Stomach (tissue), 9 donors: ENCODE data around the gene NCOA3. TPM values are rescaled to one million over a fixed set of nuclear protein-coding genes. Genes with fewer than 3 reads are reported as not detected.
A peak's percentile ranks its signal among the peaks of the same experiment; 100 is the strongest.

Source experiments
- DNase-seq, 2 donors: peaks; one replicate each; pipeline versions ENCODE4 v3.0.0 to v3.0.0-alpha.2; 2013 to 2019
- H3K27ac ChIP-seq, 5 donors: fragments of 200-600 bp in 4 of 5; sonication (generic) in 4 of 5; one replicate each; pipeline ENCODE4 v1.5.1; 2013 to 2019; ENCODE audit warnings: mild to moderate bottlenecking in 1 of 5, moderate library complexity in 1 of 5
- H3K27me3 ChIP-seq, 3 donors: fragments of 200-600 bp; sonication (generic); one replicate each; pipeline ENCODE4 v1.5.1; 2017 to 2019; ENCODE audit warnings: mixed run types in 1 of 3
- H3K36me3 ChIP-seq, 4 donors: fragments of 200-600 bp; sonication (generic); 1 replicate in 3 of 4; 2 replicates in 1 of 4; pipeline ENCODE4 v1.5.1; 2016 to 2019
- H3K4me1 ChIP-seq, 4 donors: fragments of 200-600 bp; sonication (generic); one replicate each; pipeline ENCODE4 v1.5.1; 2016 to 2019
- H3K4me3 ChIP-seq, 4 donors: fragments of 200-600 bp; sonication (generic) in 3 of 4; one replicate each; pipeline ENCODE4 v1.5.1; 2016 to 2019; ENCODE audit warnings: mild to moderate bottlenecking in 1 of 4
- H3K9me3 ChIP-seq, 4 donors: fragments of 200-600 bp; sonication (generic); one replicate each; pipeline ENCODE4 v1.5.1; 2016 to 2019
- EP300 ChIP-seq: sonication (generic); formaldehyde crosslinking; IDR thresholded peaks from one replicate; pipeline ENCODE4 v1.6.1; 2017; ENCODE audit warnings: antibody characterized with exemption
- POLR2A ChIP-seq, 4 donors: fragments of 450-650 bp; IDR thresholded peaks; one replicate each; pipeline ENCODE4 v1.6.1; 2016; ENCODE audit warnings: antibody characterized with exemption in 4 of 4, control low read depth in 2 of 4, mild to moderate bottlenecking in 1 of 4, moderate library complexity in 1 of 4
- POLR2AphosphoS5 ChIP-seq, 3 donors: sonication (generic); formaldehyde crosslinking; IDR thresholded peaks; one replicate each; pipeline ENCODE4 v1.6.1; 2016; ENCODE audit warnings: antibody characterized with exemption in 3 of 3
- WGBS, 5 donors: extraction: QIAGEN DNeasy Blood & Tissue Kit in 3 of 5; methylation state at CpG; one replicate each; pipeline versions ENCODE4 v1.1.5 to v1.1.7; 2013 to 2018; 5-methylcytosine and 5-hydroxymethylcytosine counted together
- intact Hi-C: fragments of 100-400 bp; cut with DNase I; formaldehyde crosslinking; loops from one replicate; pipeline ENCODE4 v1.15.1; 2023; ENCODE audit warnings: low total_unique reads
- polyA plus RNA-seq, 3 donors: library from polyadenylated mRNA; stranded (reverse); fragments of 200-250 nt; gene quantifications; one replicate each; pipeline ENCODE4 v1.2.3, GENCODE V29; 2013
- total RNA-seq, 5 donors: library from RNA; depleted of rRNA; stranded (reverse); fragments of >200 nt; gene quantifications; one replicate each; pipeline versions ENCODE4 v1.1.0 to v1.2.3, GENCODE V29; 2014 to 2016
- TF ChIP-seq, protein P1 (sequence below), 7 experiments: fragments of 450-650 bp in 4 of 7; fragments of 200-600 bp in 3 of 7; sonication (generic) in 3 of 7; IDR thresholded peaks; one replicate each; pipeline ENCODE4 v1.5.1; 2016 to 2019; ENCODE audit warnings: antibody characterized with exemption in 7 of 7, control low read depth in 2 of 7, mild to moderate bottlenecking in 1 of 7
- donor health status: healthy with polysubstance abuse.
- donor health status: Bipolar disorder and iron deficiency.
- donor health status: healthy.

NCOA3 gene
- total and polyA plus RNA-seq, 8 donors: 4.1 to 60.8 (median 16.3) TPM

DNA sequence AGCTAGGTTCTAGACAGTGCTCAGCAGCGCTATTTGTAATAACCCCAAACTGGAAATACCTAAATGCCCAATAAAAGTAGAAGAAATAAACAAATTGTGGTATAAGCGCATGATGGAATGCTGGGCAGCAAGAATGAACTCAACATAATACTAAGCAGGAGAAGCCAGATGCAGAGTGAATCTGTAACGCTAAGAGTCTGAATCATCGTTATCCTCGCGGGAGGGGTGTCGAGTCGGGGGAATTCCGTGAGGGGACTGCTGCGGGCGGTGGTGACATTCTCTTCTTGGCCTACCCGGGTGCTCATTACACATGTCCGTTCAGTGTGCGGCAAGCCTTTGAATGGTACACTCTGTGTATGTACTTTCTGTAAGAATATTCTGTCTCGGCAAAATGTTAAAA, 199.9 kb downstream of the NCOA3 start:
- no peaks in the 10 kb centered on the region for H3K27me3 ChIP-seq
- TF ChIP-seq POLR2AphosphoS5 (IDR thresholded peaks at IDR 0.05): no peak
- TF ChIP-seq POLR2A (IDR thresholded peaks at IDR 0.05): no peak
- TF ChIP-seq, protein P1, sequence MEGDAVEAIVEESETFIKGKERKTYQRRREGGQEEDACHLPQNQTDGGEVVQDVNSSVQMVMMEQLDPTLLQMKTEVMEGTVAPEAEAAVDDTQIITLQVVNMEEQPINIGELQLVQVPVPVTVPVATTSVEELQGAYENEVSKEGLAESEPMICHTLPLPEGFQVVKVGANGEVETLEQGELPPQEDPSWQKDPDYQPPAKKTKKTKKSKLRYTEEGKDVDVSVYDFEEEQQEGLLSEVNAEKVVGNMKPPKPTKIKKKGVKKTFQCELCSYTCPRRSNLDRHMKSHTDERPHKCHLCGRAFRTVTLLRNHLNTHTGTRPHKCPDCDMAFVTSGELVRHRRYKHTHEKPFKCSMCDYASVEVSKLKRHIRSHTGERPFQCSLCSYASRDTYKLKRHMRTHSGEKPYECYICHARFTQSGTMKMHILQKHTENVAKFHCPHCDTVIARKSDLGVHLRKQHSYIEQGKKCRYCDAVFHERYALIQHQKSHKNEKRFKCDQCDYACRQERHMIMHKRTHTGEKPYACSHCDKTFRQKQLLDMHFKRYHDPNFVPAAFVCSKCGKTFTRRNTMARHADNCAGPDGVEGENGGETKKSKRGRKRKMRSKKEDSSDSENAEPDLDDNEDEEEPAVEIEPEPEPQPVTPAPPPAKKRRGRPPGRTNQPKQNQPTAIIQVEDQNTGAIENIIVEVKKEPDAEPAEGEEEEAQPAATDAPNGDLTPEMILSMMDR (IDR thresholded peaks at IDR 0.05): no peak
- no peak for TF ChIP-seq EP300
- H3K36me3 ChIP-seq: peaks cover 0 to 17% (median 10%) of the 10 kb centered on the region in 4 donors
- no peak for DNase-seq
- intact Hi-C loops: no loop called here
- no peaks in the 10 kb centered on the region for H3K4me1 ChIP-seq
- no peaks in the 10 kb centered on the region for H3K9me3 ChIP-seq
- no peak overlapping the region for H3K4me3 ChIP-seq
- no peak overlapping the region for H3K27ac ChIP-seq
- WGBS, 5 donors: 86 to 95% (median 91%) methylated on average over 15 of the region's 15 CpGs

DNA sequence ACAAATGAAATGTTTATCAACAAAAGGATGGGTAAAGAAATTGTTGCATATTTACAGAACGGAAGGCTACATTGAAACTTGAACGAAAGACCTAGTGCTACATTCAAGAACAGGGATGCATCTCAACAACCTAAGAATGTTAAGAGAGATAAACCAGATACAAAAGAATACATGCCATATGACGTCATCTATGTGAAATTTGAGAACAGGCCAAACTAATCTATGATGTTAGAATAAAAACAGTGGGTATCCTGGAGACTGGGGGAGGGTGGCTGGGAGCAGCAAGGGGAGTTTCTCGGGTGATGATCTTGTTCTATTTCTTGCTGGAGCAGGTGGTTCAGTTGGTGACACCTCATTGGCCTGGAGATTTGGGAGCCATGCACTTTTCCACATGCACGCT, 202.1 kb downstream of the NCOA3 start:
- TF ChIP-seq, protein P1 (IDR thresholded peaks at IDR 0.05): no peak
- TF ChIP-seq POLR2AphosphoS5 (IDR thresholded peaks at IDR 0.05): no peak
- TF ChIP-seq POLR2A (IDR thresholded peaks at IDR 0.05): no peak
- TF ChIP-seq EP300: no peak
- DNase-seq: peak in 1 of 2 donors; percentile 44
- H3K27ac ChIP-seq: no peak overlapping the region

DNA sequence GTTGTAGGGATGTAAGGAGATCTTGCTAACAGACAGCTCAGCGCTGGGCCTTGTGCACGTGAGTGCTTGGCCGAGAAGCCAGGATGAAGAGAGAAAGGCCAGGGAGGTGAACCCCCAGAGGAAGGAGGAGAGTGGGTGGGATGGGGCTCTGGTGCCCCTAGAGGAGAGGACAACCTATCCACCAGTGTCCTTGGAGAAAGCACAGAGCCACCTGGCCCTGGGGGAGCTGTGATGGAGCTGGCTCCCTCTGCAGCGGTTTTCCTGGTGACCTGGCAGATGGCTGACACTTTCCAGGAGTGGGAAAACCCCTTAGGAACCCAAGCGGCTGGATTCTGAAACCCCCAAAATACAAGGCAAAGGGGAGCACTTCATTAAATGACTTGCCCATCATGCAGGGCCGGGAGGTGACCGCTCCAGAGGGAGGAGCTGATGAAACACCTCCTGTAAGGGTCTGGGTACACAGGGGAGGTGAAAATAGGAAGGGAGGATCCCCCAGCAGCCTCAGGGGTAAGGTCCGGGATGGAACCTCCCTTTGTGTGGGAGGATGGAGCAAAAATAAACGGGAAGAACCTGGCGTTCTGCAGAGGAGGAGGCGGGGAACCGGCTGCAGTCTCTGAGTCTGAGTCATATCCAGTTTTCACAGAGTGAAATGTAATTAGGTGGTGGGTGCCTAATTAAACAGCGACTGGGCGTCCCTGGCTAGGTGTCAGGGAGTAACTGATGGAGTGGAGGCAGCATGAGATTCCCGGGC, 203.2 kb downstream of the NCOA3 start:
- Histone ChIP-seq H3K27me3 (no peaks in the 10 kb centered on the region), H3K27ac (no peak overlapping the region), H3K9me3 (no peaks in the 10 kb centered on the region), H3K4me3 (no peak overlapping the region), H3K4me1 (peaks cover 0 to 3% (median 0%) of the 10 kb centered on the region in 4 donors), H3K36me3 (peaks cover 0 to 17% (median 10%) of the 10 kb centered on the region in 4 donors)
- 56 to 76% (median 66%) methylated on average over 15 of the region's 15 CpGs for WGBS, 5 donors
- peak in 1 of 2 donors; percentile 34 for DNase-seq
- TF ChIP-seq POLR2A (IDR thresholded peaks at IDR 0.05) (no peak), POLR2AphosphoS5 (IDR thresholded peaks at IDR 0.05) (no peak), EP300 (no peak)
- TF ChIP-seq, protein P1 (IDR thresholded peaks at IDR 0.05): no peak
- intact Hi-C loops: no loop called here

More for the DNA sequence above, 202.1 kb downstream of the NCOA3 start:
- H3K4me1 ChIP-seq: no peaks in the 10 kb centered on the region
- H3K9me3 ChIP-seq: no peaks in the 10 kb centered on the region
- no peaks in the 10 kb centered on the region for H3K27me3 ChIP-seq
- H3K4me3 ChIP-seq: no peak overlapping the region
- intact Hi-C loops: no loop called here
- H3K36me3 ChIP-seq: peaks cover 0 to 17% (median 10%) of the 10 kb centered on the region in 4 donors
- WGBS, 5 donors: 74 to 87% (median 81%) methylated on average over 5 of the region's 5 CpGs

DNA sequence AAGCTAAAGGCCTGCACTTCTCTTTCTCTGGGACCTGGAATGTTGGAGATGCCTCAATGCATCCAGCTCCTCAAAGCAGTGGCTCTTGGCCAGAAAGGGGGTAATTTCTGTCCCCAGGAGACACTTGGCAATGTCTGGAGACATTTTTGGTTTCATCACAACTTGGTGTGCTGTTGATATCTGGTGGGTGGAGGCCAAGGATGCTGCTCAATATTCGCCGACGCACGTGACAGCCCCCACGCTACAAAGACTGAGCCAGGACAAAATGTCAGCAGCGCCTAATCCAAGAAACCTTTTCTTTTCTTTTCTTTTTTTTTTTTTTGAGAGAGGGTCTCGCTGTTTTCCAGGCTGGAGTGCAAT, 203.8 kb downstream of the NCOA3 start:
- intact Hi-C loops: no loop called here
- no peaks in the 10 kb centered on the region for H3K27me3 ChIP-seq
- 92 to 95% (median 94%) methylated on average over 7 of the region's 7 CpGs for WGBS, 5 donors
- no peak overlapping the region for H3K4me3 ChIP-seq
- peaks cover 0 to 3% (median 1%) of the 10 kb centered on the region in 4 donors for H3K4me1 ChIP-seq
- no peak for TF ChIP-seq POLR2AphosphoS5 (IDR thresholded peaks at IDR 0.05)
- TF ChIP-seq POLR2A (IDR thresholded peaks at IDR 0.05): no peak
- no peak for TF ChIP-seq EP300
- TF ChIP-seq, protein P1 (IDR thresholded peaks at IDR 0.05): no peak
- H3K36me3 ChIP-seq: peaks cover 0 to 17% (median 10%) of the 10 kb centered on the region in 4 donors
- H3K27ac ChIP-seq: no peak overlapping the region
- H3K9me3 ChIP-seq: no peaks in the 10 kb centered on the region
- no peak for DNase-seq
